OCI-LY3 (cell line): ENCODE data around the gene ARHGAP4.

Source experiments
- H2AFZ ChIP-seq: fragments of 200-600, 300-600 bp; shearing (Covaris generic); 2 replicates; pipeline ENCODE4 v1.6.0; 2014; ENCODE audit warnings: antibody characterized with exemption, low read depth, low read length
- H3K27ac ChIP-seq: fragments of 200-600, 300-600 bp; sonication (generic); 2 replicates; pipeline ENCODE4 v1.5.1; 2014; ENCODE audit warnings: mild to moderate bottlenecking, low read length, moderate library complexity, mixed read lengths
- H3K27me3 ChIP-seq: fragments of 200-600, 300-600 bp; sonication (generic); 2 replicates; pipeline ENCODE4 v1.6.1; 2014; ENCODE audit warnings: low read depth, low read length, mixed read lengths
- H3K36me3 ChIP-seq: fragments of 200-600, 300-600 bp; sonication (generic); replicated peaks from 2 replicates; pipeline ENCODE3; 2014; ENCODE audit warnings: low read depth, low read length, mixed read lengths
- H3K4me1 ChIP-seq: fragments of 300-600, 200-600 bp; sonication (generic); 2 replicates; pipeline ENCODE4 v1.6.1; 2014; ENCODE audit warnings: low read length, mixed read lengths
- H3K4me2 ChIP-seq: fragments of 200-600, 300-600 bp; sonication (generic); 2 replicates; pipeline ENCODE4 v1.6.1; 2014; ENCODE audit warnings: low read length, mixed read lengths
- H3K4me3 ChIP-seq: fragments of 300-600, 200-600 bp; sonication (generic); 2 replicates; pipeline ENCODE4 v1.5.1; 2014; ENCODE audit warnings: antibody characterized with exemption, mild to moderate bottlenecking, low read length, moderate library complexity
- H3K79me2 ChIP-seq: fragments of 300-600, 200-600 bp; shearing (Covaris generic); 2 replicates; pipeline ENCODE4 v1.6.1; 2014; ENCODE audit warnings: mild to moderate bottlenecking, low read length, mixed read lengths
- H3K9ac ChIP-seq: fragments of 300-600, 200-600 bp; shearing (Covaris generic); 2 replicates; pipeline ENCODE4 v1.6.0; 2014; ENCODE audit warnings: mild to moderate bottlenecking, low read length, moderate library complexity
- H3K9me3 ChIP-seq: fragments of 200-600, 300-600 bp; shearing (Covaris generic); 2 replicates; pipeline ENCODE4 v1.6.1; 2014; ENCODE audit warnings: low read length, mixed read lengths; ENCODE audit not compliant: insufficient read depth
- H4K20me1 ChIP-seq: fragments of 200-600, 300-600 bp; sonication (generic); 2 replicates; pipeline ENCODE4 v1.6.1; 2016; ENCODE audit warnings: low read length, mixed read lengths; ENCODE audit not compliant: insufficient read depth
- EZH2phosphoT487 ChIP-seq: fragments of 200-600 bp; shearing (Covaris generic); IDR thresholded peaks from 2 replicates; pipeline ENCODE4 v1.6.1; 2018; ENCODE audit warnings: antibody characterized with exemption, mixed run types, low read depth
- TF ChIP-seq, protein P1 (sequence below): fragments of 200-600, 300-600 bp; sonication (generic); IDR thresholded peaks from 2 replicates; pipeline ENCODE4 v1.5.1; 2014; ENCODE audit warnings: antibody characterized with exemption, low read length, low read depth

The ARHGAP4 gene

DNA sequence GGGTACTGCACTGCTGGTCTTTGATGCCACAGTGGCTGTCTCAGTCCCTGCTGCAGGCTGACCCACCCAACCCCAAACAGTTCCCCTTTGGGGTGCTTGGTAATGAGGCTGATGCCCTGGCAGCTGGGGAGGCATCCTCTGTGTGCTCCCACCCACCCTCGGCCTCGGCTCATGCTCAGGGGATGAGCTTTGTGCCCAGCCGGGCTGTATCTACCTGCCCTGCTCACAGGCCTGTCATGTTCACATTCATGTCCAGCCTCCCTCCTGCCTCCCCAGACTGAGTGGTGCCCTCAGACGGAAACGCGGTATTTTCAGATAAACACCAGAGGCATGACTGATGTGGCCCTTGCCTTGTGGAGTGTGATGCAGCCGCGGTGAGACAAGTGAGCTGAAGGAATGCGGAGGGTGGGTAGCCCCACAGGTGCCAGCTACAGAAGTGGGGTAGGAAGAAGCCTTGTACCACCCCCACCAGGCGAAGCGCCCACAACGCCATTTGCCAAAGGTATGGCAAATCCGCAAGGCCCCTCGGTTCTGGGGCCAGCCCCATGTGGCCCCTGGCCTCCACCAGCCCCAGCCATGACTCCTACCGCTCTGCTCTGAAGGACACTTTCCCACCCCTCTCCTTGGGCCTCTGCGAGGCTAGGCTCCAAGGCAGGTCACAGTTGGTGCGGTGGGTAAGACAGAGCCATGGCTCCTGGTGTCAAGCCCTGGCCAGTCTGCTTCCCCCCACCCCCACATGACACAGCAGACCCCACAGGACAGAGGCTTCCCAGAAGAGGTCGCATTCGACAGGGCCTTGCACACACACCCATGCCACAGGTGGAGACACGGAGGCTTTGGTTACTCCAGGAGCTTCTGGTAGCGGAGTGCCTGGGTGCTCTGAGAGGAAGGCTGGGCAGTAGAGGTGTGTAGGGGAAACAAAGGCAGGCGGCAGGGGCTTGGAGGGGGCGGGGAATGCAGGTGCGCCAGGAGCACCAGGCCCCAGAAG is 20.2 kb upstream of the ARHGAP4 start:
- Histone ChIP-seq H3K9ac (no peak overlapping the region), H4K20me1 (no peaks in the 10 kb centered on the region), H3K4me2 (no peak overlapping the region), H3K27ac (no peak overlapping the region), H3K4me3 (no peak overlapping the region), H3K36me3 (peaks cover 19% of the 10 kb centered on the region), H3K9me3 (no peaks in the 10 kb centered on the region), H3K4me1 (peaks cover 7% of the 10 kb centered on the region), H3K79me2 (no peaks in the 10 kb centered on the region), H3K27me3 (no peaks in the 10 kb centered on the region), H2AFZ (no peak overlapping the region)
- TF ChIP-seq, protein P1, sequence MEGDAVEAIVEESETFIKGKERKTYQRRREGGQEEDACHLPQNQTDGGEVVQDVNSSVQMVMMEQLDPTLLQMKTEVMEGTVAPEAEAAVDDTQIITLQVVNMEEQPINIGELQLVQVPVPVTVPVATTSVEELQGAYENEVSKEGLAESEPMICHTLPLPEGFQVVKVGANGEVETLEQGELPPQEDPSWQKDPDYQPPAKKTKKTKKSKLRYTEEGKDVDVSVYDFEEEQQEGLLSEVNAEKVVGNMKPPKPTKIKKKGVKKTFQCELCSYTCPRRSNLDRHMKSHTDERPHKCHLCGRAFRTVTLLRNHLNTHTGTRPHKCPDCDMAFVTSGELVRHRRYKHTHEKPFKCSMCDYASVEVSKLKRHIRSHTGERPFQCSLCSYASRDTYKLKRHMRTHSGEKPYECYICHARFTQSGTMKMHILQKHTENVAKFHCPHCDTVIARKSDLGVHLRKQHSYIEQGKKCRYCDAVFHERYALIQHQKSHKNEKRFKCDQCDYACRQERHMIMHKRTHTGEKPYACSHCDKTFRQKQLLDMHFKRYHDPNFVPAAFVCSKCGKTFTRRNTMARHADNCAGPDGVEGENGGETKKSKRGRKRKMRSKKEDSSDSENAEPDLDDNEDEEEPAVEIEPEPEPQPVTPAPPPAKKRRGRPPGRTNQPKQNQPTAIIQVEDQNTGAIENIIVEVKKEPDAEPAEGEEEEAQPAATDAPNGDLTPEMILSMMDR, result no peak
- TF ChIP-seq EZH2phosphoT487, result no peak

DNA sequence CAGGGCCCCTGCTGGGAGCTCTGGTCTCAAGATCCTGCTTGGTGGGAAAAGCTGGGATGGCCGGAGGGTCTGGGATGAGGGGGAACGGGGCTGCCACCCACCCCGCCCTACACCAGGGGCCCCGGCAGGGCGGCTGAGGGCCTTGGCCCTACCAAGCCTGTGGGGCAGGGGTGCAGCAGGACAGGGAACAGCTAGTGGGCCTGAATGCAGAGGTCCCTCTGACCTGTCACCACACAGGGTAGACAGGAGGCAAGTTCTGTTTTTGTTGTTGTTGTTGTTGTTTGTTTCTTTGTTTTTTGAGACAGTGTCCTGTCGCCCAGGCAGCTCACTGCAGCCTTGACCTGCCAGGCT is 18.7 kb upstream of the ARHGAP4 start:
- Histone ChIP-seq H3K9me3 (no peaks in the 10 kb centered on the region), H3K79me2 (no peaks in the 10 kb centered on the region), H3K4me2 (peak overlapping the region; percentile 72), H3K36me3 (peaks cover 4% of the 10 kb centered on the region), H3K27me3 (no peaks in the 10 kb centered on the region), H3K4me1 (peaks cover 7% of the 10 kb centered on the region), H3K4me3 (peak overlapping the region; percentile 75), H3K9ac (0 out of 2 replicates have a peak overlapping the region, but pooled peaks have one; percentile 48), H3K27ac (no peak overlapping the region), H4K20me1 (no peaks in the 10 kb centered on the region), H2AFZ (no peak overlapping the region)
- TF ChIP-seq EZH2phosphoT487, result no peak
- TF ChIP-seq, protein P1, result no peak

DNA sequence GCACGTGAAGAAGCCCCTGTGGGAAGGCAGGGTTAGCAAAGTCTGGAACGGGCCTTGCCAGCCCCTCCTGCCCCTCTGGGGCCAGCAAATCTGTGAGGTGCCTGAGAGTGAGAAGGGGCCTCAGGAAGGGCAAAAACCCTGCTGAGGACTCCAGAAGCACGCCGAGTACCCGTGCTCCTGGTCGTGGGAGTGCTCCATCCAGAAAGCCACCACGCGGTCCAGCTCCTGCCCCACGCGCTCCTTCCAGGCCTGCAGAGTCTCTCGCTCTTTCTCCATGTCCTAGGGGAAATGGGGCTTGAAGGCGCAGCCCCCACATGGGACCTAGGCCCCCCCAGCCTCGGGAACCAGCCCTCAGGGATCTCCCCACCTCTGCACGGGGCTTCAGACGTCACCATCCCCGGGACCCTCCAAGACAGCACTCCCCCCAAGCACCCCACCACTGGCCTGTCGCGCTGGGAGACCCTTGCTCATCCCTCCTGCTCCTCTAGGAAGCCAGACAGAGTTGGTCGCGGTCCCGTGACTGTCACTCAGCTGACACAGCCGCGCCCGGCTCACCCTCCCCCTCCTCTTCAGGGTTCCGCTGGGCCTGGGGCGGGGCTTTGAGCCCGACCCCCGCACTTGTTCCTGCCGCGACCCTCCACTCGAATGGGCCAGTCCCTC is 18.2 kb upstream of the ARHGAP4 start, which contains the start of gene RENBP:
RENBP (minus strand) TSS at position 504 of the 660 bp plus-strand sequence; CDS start at position 471, 33 bp downstream.
- no peak for TF ChIP-seq EZH2phosphoT487
- TF ChIP-seq, protein P1, result no peak
- Histone ChIP-seq H3K9ac (peak within 1 kb of the TSS; percentile 48; the same call in 1 of the 2 replicates), H3K27ac (no peak within 1 kb of the TSS), H3K4me1 (peaks cover 7% of the 10 kb centered on the region), H3K36me3 (no peaks in the 10 kb centered on the region), H3K27me3 (no peaks in the 10 kb centered on the region), H3K4me2 (peak within 1 kb of the TSS; percentile 72), H3K9me3 (no peaks in the 10 kb centered on the region), H3K79me2 (no peaks in the 10 kb centered on the region), H3K4me3 (peak within 1 kb of the TSS; percentile 75), H4K20me1 (no peaks in the 10 kb centered on the region), H2AFZ (no peak within 1 kb of the TSS)
